Sigmoid colon (tissue), 7 donors: ENCODE data around the gene H19. TPM values are rescaled to one million over a fixed set of nuclear protein-coding genes. Genes with fewer than 3 reads are reported as not detected.

Experiments
- DNase-seq: peaks from one replicate; pipeline ENCODE4 v3.0.0-alpha.2; 2019
- H3K27ac ChIP-seq, 4 donors: fragments of 200-600 bp; sonication (generic); one replicate each; pipeline ENCODE4 v1.5.1; 2016 to 2019; ENCODE audit warnings: mild to moderate bottlenecking in 1 of 4
- H3K27me3 ChIP-seq, 3 donors: fragments of 200-600 bp; sonication (generic); one replicate each; pipeline ENCODE4 v1.5.1; 2019; ENCODE audit warnings: mild to moderate bottlenecking in 1 of 3
- H3K36me3 ChIP-seq, 4 donors: fragments of 200-600 bp; sonication (generic); one replicate each; pipeline ENCODE4 v1.5.1; 2016 to 2019
- H3K4me1 ChIP-seq, 4 donors: fragments of 200-600 bp; sonication (generic); one replicate each; pipeline ENCODE4 v1.5.1; 2017 to 2019
- H3K4me3 ChIP-seq, 4 donors: fragments of 200-600 bp; sonication (generic); one replicate each; pipeline ENCODE4 v1.5.1; 2017 to 2019; ENCODE audit warnings: mild to moderate bottlenecking in 2 of 4, moderate library complexity in 1 of 4
- H3K9me3 ChIP-seq, 4 donors: fragments of 200-600 bp in 3 of 4; sonication (generic) in 3 of 4; one replicate each; pipeline versions ENCODE4 v1.5.1 to v1.6.1; 2013 to 2019
- CTCF ChIP-seq, 4 experiments: fragments of 450-650 bp in 3 of 4; fragments of 200-600 bp in 1 of 4; IDR thresholded peaks; one replicate each; pipeline ENCODE4 v1.5.1; 2016 to 2019; ENCODE audit warnings: antibody characterized with exemption in 4 of 4, mild to moderate bottlenecking in 3 of 4, moderate library complexity in 2 of 4
- EP300 ChIP-seq, 4 donors: sonication (generic); formaldehyde crosslinking; IDR thresholded peaks; one replicate each; pipeline ENCODE4 v1.6.1; 2017; ENCODE audit warnings: antibody characterized with exemption in 4 of 4
- POLR2A ChIP-seq, 2 donors: fragments of 450-650 bp; IDR thresholded peaks; one replicate each; pipeline ENCODE4 v1.6.1; 2016; ENCODE audit warnings: antibody characterized with exemption in 2 of 2, mild to moderate bottlenecking in 2 of 2, moderate library complexity in 2 of 2
- POLR2AphosphoS5 ChIP-seq, 4 donors: sonication (generic); formaldehyde crosslinking; IDR thresholded peaks; one replicate each; pipeline ENCODE4 v1.6.1; 2017; ENCODE audit warnings: antibody characterized with exemption in 4 of 4
- WGBS, 2 donors: extraction: QIAGEN DNeasy Blood & Tissue Kit; methylation state at CpG; one replicate each; pipeline ENCODE4 v1.1.7; 2013; 5-methylcytosine and 5-hydroxymethylcytosine counted together
- intact Hi-C: fragments of 100-400 bp; cut with DNase I; formaldehyde crosslinking; loops from one replicate; pipeline ENCODE4 v1.15.1; 2023
- polyA plus RNA-seq, 3 donors: library from polyadenylated mRNA; stranded (reverse); fragments of 200-250 nt; gene quantifications; one replicate each; pipeline ENCODE4 v1.2.3, GENCODE V29; 2013
- total RNA-seq, 4 donors: library from RNA; depleted of rRNA; stranded (reverse); fragments of >200 nt; gene quantifications; one replicate each; pipeline ENCODE4 v1.1.0, GENCODE V29; 2016
- donor health status: healthy with polysubstance abuse.
- donor health status: Bipolar disorder and iron deficiency.
- donor health status: healthy.

Gene H19
- total and polyA plus RNA-seq, 7 donors, result 9.9 to 349 (median 67.6) TPM

- no peaks in the 10 kb centered on the region for H3K36me3 ChIP-seq
- no CpG with 5 or more reads among the region's 26 CpGs for WGBS, 2 donors
- H3K4me3 ChIP-seq, result no peak overlapping the region
- no peak for DNase-seq
- no peaks in the 10 kb centered on the region for H3K27me3 ChIP-seq
- intact Hi-C loops, result no loop called here
- no peaks in the 10 kb centered on the region for H3K9me3 ChIP-seq
- TF ChIP-seq POLR2A (IDR thresholded peaks at IDR 0.05) (no peak), CTCF (IDR thresholded peaks at IDR 0.05) (no peak)
- H3K4me1 ChIP-seq, result no peaks in the 10 kb centered on the region
- no peak overlapping the region for H3K27ac ChIP-seq
Measured at GRCh38 chr11:1982873-1983600, 14.6 kb downstream of the H19 start.

- no peak for DNase-seq
- H3K27me3 ChIP-seq, result no peaks in the 10 kb centered on the region
- no peaks in the 10 kb centered on the region for H3K9me3 ChIP-seq
- no peak overlapping the region for H3K27ac ChIP-seq
- no peaks in the 10 kb centered on the region for H3K4me1 ChIP-seq
- H3K36me3 ChIP-seq, result no peaks in the 10 kb centered on the region
- 72 to 85% methylated on average over 4 to 5 of the region's 11 CpGs for WGBS, 2 donors
- intact Hi-C loops, result no loop called here
- H3K4me3 ChIP-seq, result no peak overlapping the region
- no peak for TF ChIP-seq POLR2A (IDR thresholded peaks at IDR 0.05)
- TF ChIP-seq CTCF (IDR thresholded peaks at IDR 0.05), result no peak
- no peak for TF ChIP-seq EP300 (IDR thresholded peaks at IDR 0.05)
- no peak for TF ChIP-seq POLR2AphosphoS5 (IDR thresholded peaks at IDR 0.05)
Measured at GRCh38 chr11:1979607-1980006, 18.0 kb downstream of the H19 start.

GRCh38 chr11:1978720-1979473 is 18.7 kb downstream of the H19 start:
- intact Hi-C loops, result no loop called here
- H3K27me3 ChIP-seq, result no peaks in the 10 kb centered on the region
- H3K9me3 ChIP-seq, result no peaks in the 10 kb centered on the region
- no peaks in the 10 kb centered on the region for H3K36me3 ChIP-seq
- DNase-seq, result peak; percentile 21
- no peak for TF ChIP-seq POLR2AphosphoS5 (IDR thresholded peaks at IDR 0.05)
- TF ChIP-seq EP300 (IDR thresholded peaks at IDR 0.05), result no peak
- TF ChIP-seq CTCF (IDR thresholded peaks at IDR 0.05), result no peak
- no peak for TF ChIP-seq POLR2A (IDR thresholded peaks at IDR 0.05)
- no peak overlapping the region for H3K27ac ChIP-seq
- WGBS, 2 donors, result 23 to 71% methylated on average over 10 of the region's 26 CpGs
- no peaks in the 10 kb centered on the region for H3K4me1 ChIP-seq
- H3K4me3 ChIP-seq, result no peak overlapping the region

GRCh38 chr11:1975185-1975584 is 22.5 kb downstream of the H19 start:
- Histone ChIP-seq H3K4me1 (no peaks in the 10 kb centered on the region), H3K27ac (no peak overlapping the region), H3K36me3 (no peaks in the 10 kb centered on the region), H3K9me3 (no peaks in the 10 kb centered on the region), H3K4me3 (no peak overlapping the region), H3K27me3 (no peaks in the 10 kb centered on the region)
- WGBS, 2 donors, result no CpG with 5 or more reads among the region's 13 CpGs
- no peak for DNase-seq
- intact Hi-C loops, result no loop called here
- no peak for TF ChIP-seq POLR2A (IDR thresholded peaks at IDR 0.05)
- TF ChIP-seq CTCF (IDR thresholded peaks at IDR 0.05), result no peak
- TF ChIP-seq POLR2AphosphoS5 (IDR thresholded peaks at IDR 0.05), result no peak
- no peak for TF ChIP-seq EP300 (IDR thresholded peaks at IDR 0.05)
